Breast epithelium (tissue), 4 donors: ENCODE data around the gene ABR. TPM values are rescaled to one million over a fixed set of nuclear protein-coding genes. Genes with fewer than 3 reads are reported as not detected.

ENCODE experiments used
- DNase-seq, 2 donors: peaks; one replicate each; pipeline ENCODE4 v3.0.0-alpha.2; 2019; ENCODE audit warnings: low spot score in 2 of 2
- H3K27ac ChIP-seq, 2 donors: fragments of 200-600 bp; sonication (generic) in 1 of 2; one replicate each; pipeline ENCODE4 v1.5.1; 2016 to 2019; ENCODE audit warnings: mild to moderate bottlenecking in 1 of 2
- H3K27me3 ChIP-seq, 2 donors: fragments of 200-600 bp; sonication (generic) in 1 of 2; one replicate each; pipeline versions ENCODE4 v1.5.1 to v1.6.0; 2017 to 2019; ENCODE audit warnings: control low read depth in 1 of 2, mild to moderate bottlenecking in 1 of 2
- H3K36me3 ChIP-seq: fragments of 200-600 bp; one replicate; pipeline ENCODE4 v1.5.1; 2019
- H3K4me1 ChIP-seq, 2 donors: fragments of 200-600 bp; sonication (generic); one replicate each; pipeline ENCODE4 v1.5.1; 2016 to 2019; ENCODE audit warnings: control low read depth in 1 of 2
- H3K4me3 ChIP-seq, 3 donors: fragments of 200-600 bp; sonication (generic); 1 replicate in 2 of 3; 2 replicates in 1 of 3; pipeline ENCODE4 v1.5.1; 2016 to 2019; ENCODE audit warnings: mild to moderate bottlenecking in 3 of 3, moderate library complexity in 2 of 3
- H3K9me3 ChIP-seq, 2 donors: fragments of 200-600 bp; sonication (generic) in 1 of 2; one replicate each; pipeline ENCODE4 v1.5.1; 2016 to 2019; ENCODE audit warnings: control low read depth in 1 of 2
- POLR2A ChIP-seq: fragments of 450-650 bp; IDR thresholded peaks from one replicate; pipeline ENCODE4 v1.6.1; 2016; ENCODE audit warnings: antibody characterized with exemption, mild to moderate bottlenecking, moderate library complexity
- POLR2AphosphoS5 ChIP-seq, 3 donors: sonication (generic); formaldehyde crosslinking; IDR thresholded peaks; one replicate each; pipeline ENCODE4 v1.6.1; 2017; ENCODE audit warnings: antibody characterized with exemption in 3 of 3
- intact Hi-C: fragments of 100-400 bp; cut with DNase I; formaldehyde crosslinking; loops from one replicate; pipeline ENCODE4 v1.15.1; 2023; ENCODE audit warnings: low total_unique reads
- total RNA-seq, 3 donors: library from RNA; depleted of rRNA; stranded (reverse); fragments of >200 nt; gene quantifications; one replicate each; pipeline ENCODE4 v1.1.0, GENCODE V29; 2016
- TF ChIP-seq, protein P1 (sequence below), 3 donors: fragments of 450-650 bp; IDR thresholded peaks; one replicate each; pipeline ENCODE4 v1.5.1; 2016 to 2017; ENCODE audit warnings: antibody characterized with exemption in 3 of 3, mild to moderate bottlenecking in 3 of 3, moderate library complexity in 3 of 3

The ABR gene
- total RNA-seq, 3 donors from 2014 or later, result 63.5 to 77.0 (median 75.0) TPM

DNA sequence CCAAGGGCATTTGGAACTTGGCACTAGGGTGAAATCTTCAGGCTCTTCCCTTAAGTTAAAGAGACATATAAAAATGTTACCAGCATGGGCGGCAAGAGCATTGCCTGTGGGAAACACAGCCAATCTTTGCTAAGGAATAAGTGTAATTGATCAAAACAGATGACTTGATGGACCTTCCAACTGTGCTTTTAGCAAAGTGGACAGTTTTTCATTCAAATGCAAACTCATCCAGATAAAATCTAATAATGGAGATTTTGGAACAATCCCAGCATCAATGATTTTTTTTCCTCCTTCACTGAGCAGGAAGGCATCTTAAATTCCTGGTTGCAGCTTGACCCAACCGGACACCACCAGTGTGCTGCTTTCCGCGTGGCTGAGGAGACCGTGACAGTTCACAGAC lies 47.6 kb upstream of the ABR start:
- peak overlapping the region in 1 of 3 donors; percentile 74 for H3K4me3 ChIP-seq

GRCh38 chr17:1226308-1226707 lies 46.5 kb upstream of the ABR start:
- TF ChIP-seq POLR2AphosphoS5 (IDR thresholded peaks at IDR 0.05) (no peak), POLR2A (no peak)
- TF ChIP-seq, protein P1, sequence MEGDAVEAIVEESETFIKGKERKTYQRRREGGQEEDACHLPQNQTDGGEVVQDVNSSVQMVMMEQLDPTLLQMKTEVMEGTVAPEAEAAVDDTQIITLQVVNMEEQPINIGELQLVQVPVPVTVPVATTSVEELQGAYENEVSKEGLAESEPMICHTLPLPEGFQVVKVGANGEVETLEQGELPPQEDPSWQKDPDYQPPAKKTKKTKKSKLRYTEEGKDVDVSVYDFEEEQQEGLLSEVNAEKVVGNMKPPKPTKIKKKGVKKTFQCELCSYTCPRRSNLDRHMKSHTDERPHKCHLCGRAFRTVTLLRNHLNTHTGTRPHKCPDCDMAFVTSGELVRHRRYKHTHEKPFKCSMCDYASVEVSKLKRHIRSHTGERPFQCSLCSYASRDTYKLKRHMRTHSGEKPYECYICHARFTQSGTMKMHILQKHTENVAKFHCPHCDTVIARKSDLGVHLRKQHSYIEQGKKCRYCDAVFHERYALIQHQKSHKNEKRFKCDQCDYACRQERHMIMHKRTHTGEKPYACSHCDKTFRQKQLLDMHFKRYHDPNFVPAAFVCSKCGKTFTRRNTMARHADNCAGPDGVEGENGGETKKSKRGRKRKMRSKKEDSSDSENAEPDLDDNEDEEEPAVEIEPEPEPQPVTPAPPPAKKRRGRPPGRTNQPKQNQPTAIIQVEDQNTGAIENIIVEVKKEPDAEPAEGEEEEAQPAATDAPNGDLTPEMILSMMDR (IDR thresholded peaks at IDR 0.05), result no peak
- no peak overlapping the region for H3K4me3 ChIP-seq
- intact Hi-C loops, result no loop called here
- no peaks in the 10 kb centered on the region for H3K9me3 ChIP-seq
- H3K27me3 ChIP-seq, result peaks cover 0 to 44% of the 10 kb centered on the region in 2 donors
- no peaks in the 10 kb centered on the region for H3K36me3 ChIP-seq
- H3K4me1 ChIP-seq, result peaks cover 6 to 15% of the 10 kb centered on the region in 2 donors
- DNase-seq, result no peak
- H3K27ac ChIP-seq, result no peak overlapping the region

More for the DNA sequence above, 47.6 kb upstream of the ABR start:
- H3K4me1 ChIP-seq, result peaks cover 6 to 15% of the 10 kb centered on the region in 2 donors
- H3K9me3 ChIP-seq, result no peaks in the 10 kb centered on the region
- H3K36me3 ChIP-seq, result no peaks in the 10 kb centered on the region
- H3K27ac ChIP-seq, result no peak overlapping the region
- DNase-seq, result no peak
- intact Hi-C loops, result no loop called here
- no peak for TF ChIP-seq POLR2AphosphoS5 (IDR thresholded peaks at IDR 0.05)
- TF ChIP-seq POLR2A, result no peak
- TF ChIP-seq, protein P1 (IDR thresholded peaks at IDR 0.05), result no peak
- peaks cover 0 to 52% of the 10 kb centered on the region in 2 donors for H3K27me3 ChIP-seq

DNA sequence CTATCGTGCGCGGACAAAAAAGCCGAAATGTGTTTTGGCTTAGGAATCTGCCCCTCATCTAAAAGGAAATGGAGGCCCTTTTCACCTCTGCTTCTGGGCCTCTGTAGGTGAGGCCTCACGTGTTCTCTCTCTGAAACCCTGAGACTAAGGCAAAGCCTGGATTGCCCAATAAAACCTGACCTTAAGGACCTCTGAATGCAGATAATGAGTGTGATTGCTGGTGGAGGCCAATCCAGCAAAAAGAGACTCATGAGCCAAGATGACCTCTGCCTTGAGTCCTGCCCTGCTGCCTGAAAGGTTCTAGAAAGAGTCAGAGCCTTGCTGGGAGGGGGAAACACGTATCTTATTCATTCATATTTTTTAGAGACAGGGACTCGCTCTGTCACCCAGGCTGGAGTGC lies 44.5 kb upstream of the ABR start:
- intact Hi-C loops, result no loop called here
- TF ChIP-seq, protein P1 (IDR thresholded peaks at IDR 0.05), result no peak
- TF ChIP-seq POLR2A, result no peak
- TF ChIP-seq POLR2AphosphoS5 (IDR thresholded peaks at IDR 0.05), result no peak
- no peak overlapping the region for H3K27ac ChIP-seq
- H3K27me3 ChIP-seq, result peaks cover 0 to 27% of the 10 kb centered on the region in 2 donors
- DNase-seq, result no peak
- peaks cover 5 to 8% of the 10 kb centered on the region in 2 donors for H3K4me1 ChIP-seq
- H3K4me3 ChIP-seq, result no peak overlapping the region
- no peaks in the 10 kb centered on the region for H3K36me3 ChIP-seq
- no peaks in the 10 kb centered on the region for H3K9me3 ChIP-seq

- H3K4me3 ChIP-seq, result no peak overlapping the region
- H3K27me3 ChIP-seq, result peaks cover 0 to 20% of the 10 kb centered on the region in 2 donors
- DNase-seq, result no peak
- TF ChIP-seq, protein P1 (IDR thresholded peaks at IDR 0.05), result no peak
- no peak for TF ChIP-seq POLR2AphosphoS5 (IDR thresholded peaks at IDR 0.05)
- TF ChIP-seq POLR2A, result no peak
- no peaks in the 10 kb centered on the region for H3K9me3 ChIP-seq
- H3K4me1 ChIP-seq, result peaks cover 0 to 7% of the 10 kb centered on the region in 2 donors
- H3K27ac ChIP-seq, result no peak overlapping the region
- intact Hi-C loops, result no loop called here
- no peaks in the 10 kb centered on the region for H3K36me3 ChIP-seq
Observed at GRCh38 chr17:1223662-1224061, 43.9 kb upstream of the ABR start.

- H3K27me3 ChIP-seq, result peaks cover 0 to 8% of the 10 kb centered on the region in 2 donors
- no peaks in the 10 kb centered on the region for H3K9me3 ChIP-seq
- intact Hi-C loops, result no loop called here
- no peak for DNase-seq
- no peaks in the 10 kb centered on the region for H3K36me3 ChIP-seq
- H3K4me3 ChIP-seq, result no peak overlapping the region
- TF ChIP-seq, protein P1 (IDR thresholded peaks at IDR 0.05), result no peak
- no peak for TF ChIP-seq POLR2AphosphoS5 (IDR thresholded peaks at IDR 0.05)
- no peak for TF ChIP-seq POLR2A
- no peak overlapping the region for H3K27ac ChIP-seq
- H3K4me1 ChIP-seq, result no peaks in the 10 kb centered on the region
Observed at GRCh38 chr17:1222321-1222720, 42.5 kb upstream of the ABR start.
